ENCODE data around the gene SYCE3.

Gene SYCE3

GRCh38 chr22:50526108-50526833 lies 36.4 kb downstream of the SYCE3 start:
- 2% methylated on average over 59 of the region's 77 CpGs for WGBS
- peak overlapping the region; percentile 80 to 84 for H3K4me3 ChIP-seq (ENCODE audit: insufficient read depth in 1 of 2, low read depth in 1 of 2, low read length in 2 of 2)
- peak overlapping the region; percentile 49 for H3K4me2 ChIP-seq (ENCODE audit: low read length, poor library complexity, severe bottlenecking)
- peak overlapping the region; percentile 98 for H4K91ac ChIP-seq (ENCODE audit: low read length)
- H3K9ac ChIP-seq (ENCODE audit: low read length): peak overlapping the region; percentile 94
- H3K27me3 ChIP-seq (ENCODE audit: control insufficient read depth in 1 of 2, insufficient read depth in 1 of 2, low read length in 2 of 2): peaks cover 0 to 16% of the 10 kb centered on the region in 2 experiments
- H3K9me3 ChIP-seq (ENCODE audit: control insufficient read depth, low read length): no peaks in the 10 kb centered on the region
- no peak overlapping the region for H2BK5ac ChIP-seq (ENCODE audit: low read depth, low read length, poor library complexity, severe bottlenecking)
- H3K79me1 ChIP-seq (replicated peaks; ENCODE audit: low read length, poor library complexity, severe bottlenecking): peaks cover 24% of the 10 kb centered on the region
- peak overlapping the region; percentile 90 for H2BK15ac ChIP-seq (ENCODE audit: low read depth, poor library complexity, severe bottlenecking)
- H2BK120ac ChIP-seq (ENCODE audit: low read depth, low read length): peak overlapping the region; percentile 23
- H3K18ac ChIP-seq (ENCODE audit: low read depth in 1 of 2, low read length in 2 of 2): peak overlapping the region; percentile 86 to 98
- H3K36me3 ChIP-seq (ENCODE audit: control insufficient read depth in 1 of 2, insufficient read depth in 2 of 2, low read depth in 1 of 2, low read length in 2 of 2): peaks cover 28 to 34% of the 10 kb centered on the region in 2 experiments
- H2BK12ac ChIP-seq (ENCODE audit: low read length in 2 of 2): peak overlapping the region in 1 of 2 experiments; percentile 90
- H4K8ac ChIP-seq (ENCODE audit: low read length): peak overlapping the region; percentile 77
- peak; percentile 83 for DNase-seq
- H3K14ac ChIP-seq (ENCODE audit: low read length in 2 of 2): peak overlapping the region in 1 of 2 experiments; percentile 98
- no peak overlapping the region for H3K27ac ChIP-seq (ENCODE audit: low read length, poor library complexity, severe bottlenecking)
- peak overlapping the region; percentile 91 to 99 for H3K4ac ChIP-seq (ENCODE audit: low read depth in 1 of 2, low read length in 2 of 2)
- peak overlapping the region; percentile 64 for H2AFZ ChIP-seq (ENCODE audit: low read depth, low read length)
- H3K23ac ChIP-seq (ENCODE audit: low read length in 2 of 2): peak overlapping the region in 1 of 2 experiments; percentile 92
- peaks cover 48% of the 10 kb centered on the region for H3K4me1 ChIP-seq (ENCODE audit: control insufficient read depth, insufficient read depth, low read depth, low read length)
- no peak overlapping the region for H2AK5ac ChIP-seq (ENCODE audit: low read length, severe bottlenecking)

GRCh38 chr22:50525858-50526107 lies 36.9 kb downstream of the SYCE3 start:
- Histone ChIP-seq H3K4me1 (ENCODE audit: control insufficient read depth, insufficient read depth, low read depth, low read length) (peaks cover 43% of the 10 kb centered on the region), H4K8ac (ENCODE audit: low read length) (peak overlapping the region; percentile 77), H3K4me3 (ENCODE audit: insufficient read depth in 1 of 2, low read depth in 1 of 2, low read length in 2 of 2) (peak overlapping the region; percentile 80 to 84), H3K27ac (ENCODE audit: low read length, poor library complexity, severe bottlenecking) (no peak overlapping the region), H3K23ac (ENCODE audit: low read length in 2 of 2) (peak overlapping the region in 1 of 2 experiments; percentile 44), H3K18ac (ENCODE audit: low read depth in 1 of 2, low read length in 2 of 2) (peak overlapping the region; percentile 86 to 98), H3K27me3 (ENCODE audit: control insufficient read depth in 1 of 2, insufficient read depth in 1 of 2, low read length in 2 of 2) (peaks cover 0 to 11% of the 10 kb centered on the region in 2 experiments), H2AFZ (ENCODE audit: low read depth, low read length) (peak overlapping the region; percentile 64), H2BK120ac (ENCODE audit: low read depth, low read length) (peak overlapping the region; percentile 23), H3K79me1 (replicated peaks; ENCODE audit: low read length, poor library complexity, severe bottlenecking) (peaks cover 28% of the 10 kb centered on the region), H2BK5ac (ENCODE audit: low read depth, low read length, poor library complexity, severe bottlenecking) (peak overlapping the region; percentile 25), H3K9me3 (ENCODE audit: control insufficient read depth, low read length) (no peaks in the 10 kb centered on the region), H3K14ac (ENCODE audit: low read length in 2 of 2) (peak overlapping the region in 1 of 2 experiments; percentile 98), H3K9ac (ENCODE audit: low read length) (peak overlapping the region; percentile 94), H3K36me3 (ENCODE audit: control insufficient read depth in 1 of 2, insufficient read depth in 2 of 2, low read depth in 1 of 2, low read length in 2 of 2) (peaks cover 32 to 39% of the 10 kb centered on the region in 2 experiments), H2BK15ac (ENCODE audit: low read depth, poor library complexity, severe bottlenecking) (peak overlapping the region; percentile 38), H3K4me2 (ENCODE audit: low read length, poor library complexity, severe bottlenecking) (peak overlapping the region; percentile 49), H2BK12ac (ENCODE audit: low read length in 2 of 2) (no peak overlapping the region), H3K4ac (ENCODE audit: low read depth in 1 of 2, low read length in 2 of 2) (peak overlapping the region; percentile 91 to 99), H4K91ac (ENCODE audit: low read length) (peak overlapping the region; percentile 98), H2AK5ac (ENCODE audit: low read length, severe bottlenecking) (no peak overlapping the region)
- no peak for DNase-seq
- WGBS: 0% methylated on average over 9 of the region's 33 CpGs

- Histone ChIP-seq H3K4ac (ENCODE audit: low read depth in 1 of 2, low read length in 2 of 2) (peak within 1 kb of the TSS; percentile 91 to 99), H2BK12ac (ENCODE audit: low read length in 2 of 2) (peak within 1 kb of the TSS in 1 of 2 experiments; percentile 90), H3K18ac (ENCODE audit: low read depth in 1 of 2, low read length in 2 of 2) (peak within 1 kb of the TSS; percentile 86 to 98), H3K23ac (ENCODE audit: low read length in 2 of 2) (peak within 1 kb of the TSS in 1 of 2 experiments; percentile 83), H3K4me1 (ENCODE audit: control insufficient read depth, insufficient read depth, low read depth, low read length) (peaks cover 38% of the 10 kb centered on the region), H3K4me2 (ENCODE audit: low read length, poor library complexity, severe bottlenecking) (peak within 1 kb of the TSS; percentile 86), H2AFZ (ENCODE audit: low read depth, low read length) (peak within 1 kb of the TSS; percentile 64), H3K36me3 (ENCODE audit: control insufficient read depth in 1 of 2, insufficient read depth in 2 of 2, low read depth in 1 of 2, low read length in 2 of 2) (peaks cover 33 to 37% of the 10 kb centered on the region in 2 experiments), H4K91ac (ENCODE audit: low read length) (peak within 1 kb of the TSS; percentile 98), H2BK5ac (ENCODE audit: low read depth, low read length, poor library complexity, severe bottlenecking) (peak within 1 kb of the TSS; percentile 63), H3K14ac (ENCODE audit: low read length in 2 of 2) (peak within 1 kb of the TSS; percentile 9 to 98), H3K79me1 (replicated peaks; ENCODE audit: low read length, poor library complexity, severe bottlenecking) (peaks cover 26% of the 10 kb centered on the region), H2BK15ac (ENCODE audit: low read depth, poor library complexity, severe bottlenecking) (peak within 1 kb of the TSS; percentile 96), H3K9ac (ENCODE audit: low read length) (peak within 1 kb of the TSS; percentile 94), H3K27ac (ENCODE audit: low read length, poor library complexity, severe bottlenecking) (peak within 1 kb of the TSS; percentile 64), H3K27me3 (ENCODE audit: control insufficient read depth in 1 of 2, insufficient read depth in 1 of 2, low read length in 2 of 2) (peaks cover 0 to 6% of the 10 kb centered on the region in 2 experiments), H2BK120ac (ENCODE audit: low read depth, low read length) (peak within 1 kb of the TSS; percentile 80), H2AK5ac (ENCODE audit: low read length, severe bottlenecking) (no peak within 1 kb of the TSS), H3K9me3 (ENCODE audit: control insufficient read depth, low read length) (no peaks in the 10 kb centered on the region), H3K4me3 (ENCODE audit: insufficient read depth in 1 of 2, low read depth in 1 of 2, low read length in 2 of 2) (peak within 1 kb of the TSS; percentile 80 to 84), H4K8ac (ENCODE audit: low read length) (peak within 1 kb of the TSS; percentile 88)
- WGBS: under 1% methylated on average over 76 of the region's 84 CpGs
- DNase-seq: peak; percentile 97
Measured at GRCh38 chr22:50525104-50525857, 37.4 kb downstream of the SYCE3 start, which contains the start of gene SCO2. Gene SCO2 (minus strand): TSS chr22:50525598. CDS start chr22:50524411, 1,187 bp downstream.

GRCh38 chr22:50524676-50525103 lies 38.0 kb downstream of the SYCE3 start:
- Histone ChIP-seq H3K27ac (ENCODE audit: low read length, poor library complexity, severe bottlenecking) (peak overlapping the region; percentile 59), H2BK120ac (ENCODE audit: low read depth, low read length) (peak overlapping the region; percentile 80), H3K79me1 (replicated peaks; ENCODE audit: low read length, poor library complexity, severe bottlenecking) (peaks cover 26% of the 10 kb centered on the region), H3K14ac (ENCODE audit: low read length in 2 of 2) (peak overlapping the region in 1 of 2 experiments; percentile 63), H2AK5ac (ENCODE audit: low read length, severe bottlenecking) (no peak overlapping the region), H3K27me3 (ENCODE audit: control insufficient read depth in 1 of 2, insufficient read depth in 1 of 2, low read length in 2 of 2) (peaks cover 0 to 5% of the 10 kb centered on the region in 2 experiments), H3K4ac (ENCODE audit: low read depth in 1 of 2, low read length in 2 of 2) (peak overlapping the region; percentile 9 to 75), H2AFZ (ENCODE audit: low read depth, low read length) (no peak overlapping the region), H3K4me3 (ENCODE audit: insufficient read depth in 1 of 2, low read depth in 1 of 2, low read length in 2 of 2) (peak overlapping the region; percentile 80 to 84), H4K8ac (ENCODE audit: low read length) (peak overlapping the region; percentile 88), H3K4me1 (ENCODE audit: control insufficient read depth, insufficient read depth, low read depth, low read length) (peaks cover 32% of the 10 kb centered on the region), H2BK15ac (ENCODE audit: low read depth, poor library complexity, severe bottlenecking) (peak overlapping the region; percentile 96), H3K9ac (ENCODE audit: low read length) (peak overlapping the region; percentile 94), H3K36me3 (ENCODE audit: control insufficient read depth in 1 of 2, insufficient read depth in 2 of 2, low read depth in 1 of 2, low read length in 2 of 2) (peaks cover 33 to 37% of the 10 kb centered on the region in 2 experiments), H2BK12ac (ENCODE audit: low read length in 2 of 2) (no peak overlapping the region), H3K9me3 (ENCODE audit: control insufficient read depth, low read length) (no peaks in the 10 kb centered on the region), H4K91ac (ENCODE audit: low read length) (no peak overlapping the region), H3K4me2 (ENCODE audit: low read length, poor library complexity, severe bottlenecking) (peak overlapping the region; percentile 86), H3K23ac (ENCODE audit: low read length in 2 of 2) (no peak overlapping the region), H2BK5ac (ENCODE audit: low read depth, low read length, poor library complexity, severe bottlenecking) (no peak overlapping the region), H3K18ac (ENCODE audit: low read depth in 1 of 2, low read length in 2 of 2) (peak overlapping the region; percentile 1 to 82)
- WGBS: 18% methylated on average over 19 of the region's 19 CpGs
- DNase-seq: no peak
